Progenitor cell of endocrine pancreas (in vitro differentiated cells): ENCODE results near the gene PNP. TPM values are rescaled to one million over a fixed set of nuclear protein-coding genes. Genes with fewer than 3 reads are reported as not detected.

Experiments used
- DNase-seq: peaks from one replicate; pipeline ENCODE4 v3.0.0; 2021; ENCODE audit warnings: low spot score; ENCODE audit not compliant: unreplicated experiment
- H3K27ac Mint-ChIP-seq: 2 replicates; pipeline ENCODE4 v1.8.0; 2021; ENCODE audit warnings: mild to moderate bottlenecking, moderate library complexity, mixed read lengths
- H3K27me3 Mint-ChIP-seq: 2 replicates; pipeline ENCODE4 v1.8.0; 2021; ENCODE audit warnings: mixed read lengths
- H3K36me3 Mint-ChIP-seq: 2 replicates; pipeline ENCODE4 v1.8.0; 2022; ENCODE audit warnings: mixed read lengths; ENCODE audit not compliant: insufficient read depth
- H3K4me1 Mint-ChIP-seq: 2 replicates; pipeline ENCODE4 v1.8.0; 2021; ENCODE audit warnings: low read depth, mixed read lengths
- H3K4me3 Mint-ChIP-seq: 2 replicates; pipeline ENCODE4 v1.8.0; 2021; ENCODE audit warnings: low read depth, mild to moderate bottlenecking, moderate library complexity, mixed read lengths
- H3K9me3 Mint-ChIP-seq: 2 replicates; pipeline ENCODE4 v1.8.0; 2021; ENCODE audit warnings: low read depth, mixed read lengths
- total RNA-seq: library from RNA; stranded (reverse); gene quantifications from 2 replicates; pipeline ENCODE4 v1.2.1, GENCODE V29; 2021
- TF ChIP-seq, protein P1 (sequence below): fragments of 200-600 bp; sonication (generic); IDR thresholded peaks from one replicate; pipeline ENCODE4 v1.5.0; 2021; ENCODE audit warnings: antibody characterized with exemption, mild to moderate bottlenecking; ENCODE audit not compliant: unreplicated experiment

The PNP gene
- total RNA-seq, 1 donor from 2014 or later: 48.9 TPM

GRCh38 chr14:20477211-20477876 lies 8.1 kb downstream of the PNP start:
- H3K4me3 Mint-ChIP-seq: no peak overlapping the region
- H3K36me3 Mint-ChIP-seq: peaks cover 33% of the 10 kb centered on the region
- TF ChIP-seq, protein P1, sequence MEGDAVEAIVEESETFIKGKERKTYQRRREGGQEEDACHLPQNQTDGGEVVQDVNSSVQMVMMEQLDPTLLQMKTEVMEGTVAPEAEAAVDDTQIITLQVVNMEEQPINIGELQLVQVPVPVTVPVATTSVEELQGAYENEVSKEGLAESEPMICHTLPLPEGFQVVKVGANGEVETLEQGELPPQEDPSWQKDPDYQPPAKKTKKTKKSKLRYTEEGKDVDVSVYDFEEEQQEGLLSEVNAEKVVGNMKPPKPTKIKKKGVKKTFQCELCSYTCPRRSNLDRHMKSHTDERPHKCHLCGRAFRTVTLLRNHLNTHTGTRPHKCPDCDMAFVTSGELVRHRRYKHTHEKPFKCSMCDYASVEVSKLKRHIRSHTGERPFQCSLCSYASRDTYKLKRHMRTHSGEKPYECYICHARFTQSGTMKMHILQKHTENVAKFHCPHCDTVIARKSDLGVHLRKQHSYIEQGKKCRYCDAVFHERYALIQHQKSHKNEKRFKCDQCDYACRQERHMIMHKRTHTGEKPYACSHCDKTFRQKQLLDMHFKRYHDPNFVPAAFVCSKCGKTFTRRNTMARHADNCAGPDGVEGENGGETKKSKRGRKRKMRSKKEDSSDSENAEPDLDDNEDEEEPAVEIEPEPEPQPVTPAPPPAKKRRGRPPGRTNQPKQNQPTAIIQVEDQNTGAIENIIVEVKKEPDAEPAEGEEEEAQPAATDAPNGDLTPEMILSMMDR: no peak
- H3K27ac Mint-ChIP-seq: no peak overlapping the region
- H3K4me1 Mint-ChIP-seq: peaks cover 9% of the 10 kb centered on the region
- no peaks in the 10 kb centered on the region for H3K27me3 Mint-ChIP-seq
- H3K9me3 Mint-ChIP-seq: no peaks in the 10 kb centered on the region
- no peak for DNase-seq

GRCh38 chr14:20478894-20479293 lies 9.7 kb downstream of the PNP start:
- Mint-ChIP-seq H3K9me3 (no peaks in the 10 kb centered on the region), H3K4me1 (peaks cover 19% of the 10 kb centered on the region), H3K36me3 (peaks cover 30% of the 10 kb centered on the region), H3K4me3 (no peak overlapping the region), H3K27ac (no peak overlapping the region), H3K27me3 (no peaks in the 10 kb centered on the region)
- DNase-seq: no peak
- TF ChIP-seq, protein P1: no peak

DNA sequence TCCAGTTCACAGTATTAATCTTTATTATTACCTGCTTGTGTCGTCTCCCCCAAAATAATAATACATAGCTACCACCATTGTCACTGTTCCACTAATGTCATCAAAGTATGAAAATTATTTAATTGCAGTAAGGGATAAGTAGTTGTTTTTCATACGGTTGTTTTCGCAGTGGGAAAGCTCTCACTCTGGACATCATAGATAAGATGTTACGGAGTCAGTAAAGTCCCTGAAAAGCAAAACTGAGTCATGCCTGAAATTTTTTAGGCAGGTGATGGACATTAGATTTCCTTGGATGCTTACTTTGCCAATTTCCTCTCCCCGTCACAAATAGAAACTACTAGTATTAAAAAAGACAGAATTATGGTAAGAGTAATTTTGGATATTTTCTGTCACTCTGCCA lies 13.2 kb downstream of the PNP start:
- DNase-seq: no peak
- Mint-ChIP-seq H3K4me3 (no peak overlapping the region), H3K27me3 (no peaks in the 10 kb centered on the region), H3K27ac (no peak overlapping the region), H3K4me1 (peaks cover 25% of the 10 kb centered on the region), H3K9me3 (no peaks in the 10 kb centered on the region), H3K36me3 (peaks cover 3% of the 10 kb centered on the region)
- TF ChIP-seq, protein P1: no peak

GRCh38 chr14:20485900-20486299 lies 16.7 kb downstream of the PNP start:
- H3K4me1 Mint-ChIP-seq: peaks cover 31% of the 10 kb centered on the region
- H3K27ac Mint-ChIP-seq: peak overlapping the region; percentile 63
- no peaks in the 10 kb centered on the region for H3K9me3 Mint-ChIP-seq
- DNase-seq: no peak
- H3K27me3 Mint-ChIP-seq: no peaks in the 10 kb centered on the region
- H3K4me3 Mint-ChIP-seq: no peak overlapping the region
- TF ChIP-seq, protein P1: no peak
- no peaks in the 10 kb centered on the region for H3K36me3 Mint-ChIP-seq

DNA sequence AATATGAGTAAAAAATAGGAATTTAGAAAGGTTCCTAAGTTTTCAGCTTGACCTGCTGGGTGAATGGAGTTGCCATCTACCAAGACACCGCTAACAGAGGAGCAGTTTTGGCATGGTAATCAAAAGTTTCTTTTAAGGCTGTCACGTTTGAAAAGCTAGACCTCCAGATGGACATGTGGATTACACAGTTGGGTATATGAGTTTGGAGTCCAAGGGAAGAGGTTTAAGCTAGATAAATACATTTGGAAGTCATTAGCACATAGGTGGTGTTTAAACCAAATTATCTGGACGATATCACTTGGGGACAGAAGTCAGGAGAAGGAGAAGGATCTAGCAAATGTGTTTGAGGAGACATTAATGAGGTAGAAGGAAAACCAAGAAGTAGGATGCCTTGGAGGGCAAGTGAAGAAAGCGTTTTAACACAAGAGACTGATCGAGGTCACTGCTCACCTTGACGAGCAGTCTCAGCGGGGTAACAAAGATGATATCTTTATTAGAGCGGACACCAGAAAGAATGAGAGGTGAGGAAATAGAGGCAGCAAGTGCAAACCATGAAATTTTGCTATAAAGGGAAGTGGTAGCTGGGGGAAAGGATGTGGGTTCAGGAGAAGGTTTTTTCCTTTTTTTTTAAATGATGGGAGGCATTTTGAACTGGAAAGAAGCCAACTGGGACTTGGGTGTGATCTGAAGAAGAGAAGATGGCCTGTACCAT lies 17.6 kb downstream of the PNP start:
- Mint-ChIP-seq H3K9me3 (no peaks in the 10 kb centered on the region), H3K4me1 (peaks cover 31% of the 10 kb centered on the region), H3K4me3 (no peak overlapping the region), H3K36me3 (no peaks in the 10 kb centered on the region), H3K27ac (no peak overlapping the region), H3K27me3 (no peaks in the 10 kb centered on the region)
- no peak for DNase-seq
- TF ChIP-seq, protein P1: no peak
